ENCODE results near the gene GTF3C5. TPM values are rescaled to one million over a fixed set of nuclear protein-coding genes. Genes with fewer than 3 reads are reported as not detected.
"Not testable (repeated sequence)": the region's sequence is repeated elsewhere in the genome, so short reads cannot be mapped to it uniquely, and the experiment has no call there.

GTF3C5 gene
- total RNA-seq, 4 donors from 2014 or later = 32.6 to 54.2 (median 39.0) TPM

DNA sequence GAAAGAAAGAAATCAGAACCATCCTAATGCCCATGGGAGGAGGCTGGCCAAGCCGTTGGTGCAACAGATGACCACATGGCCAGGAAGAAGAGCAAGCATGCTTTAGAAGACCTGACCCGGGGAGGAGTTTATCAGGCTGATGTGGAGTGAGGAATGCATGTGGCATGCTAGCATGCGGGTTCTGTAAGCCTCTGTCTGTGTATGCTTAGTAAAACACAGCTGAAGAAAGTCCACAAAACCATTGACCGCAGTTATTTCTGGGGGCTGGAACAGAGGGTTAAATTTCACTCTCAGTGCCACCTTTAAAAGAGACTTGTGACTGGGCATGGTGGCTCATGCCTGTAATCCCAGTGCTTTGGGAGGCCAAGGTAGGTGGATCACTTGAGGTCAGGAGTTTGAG is 33.2 kb upstream of the GTF3C5 start:
- TF ChIP-seq, protein P1, sequence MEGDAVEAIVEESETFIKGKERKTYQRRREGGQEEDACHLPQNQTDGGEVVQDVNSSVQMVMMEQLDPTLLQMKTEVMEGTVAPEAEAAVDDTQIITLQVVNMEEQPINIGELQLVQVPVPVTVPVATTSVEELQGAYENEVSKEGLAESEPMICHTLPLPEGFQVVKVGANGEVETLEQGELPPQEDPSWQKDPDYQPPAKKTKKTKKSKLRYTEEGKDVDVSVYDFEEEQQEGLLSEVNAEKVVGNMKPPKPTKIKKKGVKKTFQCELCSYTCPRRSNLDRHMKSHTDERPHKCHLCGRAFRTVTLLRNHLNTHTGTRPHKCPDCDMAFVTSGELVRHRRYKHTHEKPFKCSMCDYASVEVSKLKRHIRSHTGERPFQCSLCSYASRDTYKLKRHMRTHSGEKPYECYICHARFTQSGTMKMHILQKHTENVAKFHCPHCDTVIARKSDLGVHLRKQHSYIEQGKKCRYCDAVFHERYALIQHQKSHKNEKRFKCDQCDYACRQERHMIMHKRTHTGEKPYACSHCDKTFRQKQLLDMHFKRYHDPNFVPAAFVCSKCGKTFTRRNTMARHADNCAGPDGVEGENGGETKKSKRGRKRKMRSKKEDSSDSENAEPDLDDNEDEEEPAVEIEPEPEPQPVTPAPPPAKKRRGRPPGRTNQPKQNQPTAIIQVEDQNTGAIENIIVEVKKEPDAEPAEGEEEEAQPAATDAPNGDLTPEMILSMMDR (IDR thresholded peaks at IDR 0.05) = no peak
- ATAC-seq (ENCODE audit: low FRiP score) = no peak
- DNase-seq (ENCODE audit: low spot score) = no peak

DNA sequence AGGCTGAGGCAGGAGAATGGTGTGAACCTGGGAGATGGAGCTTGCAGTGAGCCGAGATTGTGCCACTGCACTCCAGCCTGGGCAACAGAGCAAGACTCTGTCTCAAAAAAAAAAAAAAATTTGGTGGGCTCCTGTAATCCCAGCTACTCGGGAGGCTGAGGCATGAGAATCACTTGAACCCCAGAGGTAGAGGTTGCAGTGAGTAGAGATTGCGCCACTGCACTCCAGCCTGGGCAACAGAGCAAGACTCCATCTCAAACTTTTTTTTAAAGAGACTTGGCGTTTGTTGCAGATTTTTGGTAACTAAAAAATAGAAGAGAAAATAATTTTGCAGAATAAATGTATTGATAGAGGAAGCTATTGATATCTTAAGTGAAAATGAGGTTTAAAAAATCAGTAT is 32.6 kb upstream of the GTF3C5 start:
- DNase-seq (ENCODE audit: low spot score); ATAC-seq (ENCODE audit: low FRiP score): not testable (repeated sequence)

DNA sequence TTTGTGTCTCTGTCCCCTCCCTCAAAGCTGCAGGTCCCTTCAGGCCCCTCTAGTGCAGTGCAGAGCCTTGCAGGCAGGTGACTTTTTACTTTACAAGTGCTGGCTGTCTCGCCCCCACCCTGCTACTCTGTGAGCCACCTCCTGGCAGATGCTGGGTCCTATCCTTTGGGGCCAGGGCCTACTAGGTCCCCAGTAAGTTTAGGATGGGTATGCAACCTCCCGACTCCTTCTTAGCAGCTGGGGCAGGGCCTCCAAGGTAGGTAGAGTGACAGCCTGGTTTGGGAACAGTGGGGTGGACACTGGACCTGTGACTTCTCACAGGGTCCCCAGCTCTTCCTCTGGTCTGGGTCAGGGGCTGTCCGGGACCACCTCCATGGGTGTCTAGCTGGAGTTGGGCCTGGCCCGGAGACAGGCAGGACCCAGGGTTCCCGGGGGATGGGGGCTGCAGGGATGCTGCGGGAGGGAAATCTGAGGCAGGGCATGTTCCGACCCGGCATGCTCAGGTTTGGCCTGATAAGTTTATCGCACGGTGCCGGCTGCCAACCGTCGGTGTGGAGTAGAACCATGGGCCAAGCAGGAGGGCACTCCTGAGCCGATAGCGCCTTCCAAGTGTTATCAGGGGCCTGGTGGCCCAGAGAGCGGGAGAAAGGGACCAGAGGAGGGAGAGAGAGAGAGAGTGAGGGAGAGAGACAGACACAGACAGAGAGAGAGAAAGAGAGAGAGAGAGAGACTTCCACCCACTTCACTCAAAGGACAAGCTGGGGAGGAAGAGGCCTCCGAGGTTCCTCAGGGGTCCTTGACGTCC is 31.8 kb upstream of the GTF3C5 start:
- DNase-seq (ENCODE audit: low spot score) (no peak), ATAC-seq (ENCODE audit: low FRiP score) (no peak)
- TF ChIP-seq, protein P1 (IDR thresholded peaks at IDR 0.05) = no peak

DNA sequence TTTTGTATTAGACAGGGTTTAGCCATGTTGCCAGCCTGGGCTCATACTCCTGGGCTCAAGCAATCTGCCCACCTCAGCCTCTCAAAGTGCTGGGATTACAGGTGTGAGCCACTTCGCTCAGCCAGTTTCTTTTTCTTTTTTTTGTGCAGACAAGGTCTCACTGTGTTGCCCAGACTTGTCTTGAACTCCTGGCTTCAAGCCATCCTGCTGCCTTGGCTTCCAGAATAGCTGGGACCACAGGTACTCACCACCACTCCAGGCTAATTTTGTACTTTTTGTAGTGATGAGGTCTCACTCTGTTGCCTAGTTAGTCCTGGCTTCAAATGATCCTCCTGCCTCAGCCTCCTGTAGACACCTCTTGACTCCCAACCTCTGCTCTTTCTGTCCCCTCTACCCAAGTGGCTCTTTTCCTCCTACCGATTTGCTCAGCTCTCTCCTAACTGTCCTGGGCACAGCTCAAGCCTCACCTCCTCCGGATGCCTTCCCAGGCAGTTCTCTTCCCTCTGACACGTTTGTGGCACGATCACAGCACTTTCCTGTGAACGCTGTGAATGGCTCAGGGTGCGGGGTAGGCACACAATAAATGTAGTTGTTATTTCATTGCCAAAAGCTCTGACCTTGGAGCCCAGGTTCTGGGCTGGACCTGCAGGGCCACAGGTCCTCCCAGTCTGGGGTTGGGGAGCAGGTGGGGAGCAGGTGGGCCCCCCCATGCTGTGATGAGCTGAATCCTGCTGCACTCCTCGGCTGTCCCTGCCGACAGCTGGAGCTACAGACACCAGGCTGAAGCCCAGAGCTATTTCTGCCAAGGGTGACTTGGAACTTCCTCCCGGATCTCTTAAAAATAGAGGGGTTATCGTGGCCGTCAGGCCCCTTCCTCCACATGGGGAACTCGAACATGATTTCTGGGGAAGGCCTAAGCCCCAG is 28.4 kb upstream of the GTF3C5 start:
- TF ChIP-seq, protein P1 (IDR thresholded peaks at IDR 0.05) = no peak
- ATAC-seq (ENCODE audit: low FRiP score) (no peak), DNase-seq (ENCODE audit: low spot score) (no peak)

DNA sequence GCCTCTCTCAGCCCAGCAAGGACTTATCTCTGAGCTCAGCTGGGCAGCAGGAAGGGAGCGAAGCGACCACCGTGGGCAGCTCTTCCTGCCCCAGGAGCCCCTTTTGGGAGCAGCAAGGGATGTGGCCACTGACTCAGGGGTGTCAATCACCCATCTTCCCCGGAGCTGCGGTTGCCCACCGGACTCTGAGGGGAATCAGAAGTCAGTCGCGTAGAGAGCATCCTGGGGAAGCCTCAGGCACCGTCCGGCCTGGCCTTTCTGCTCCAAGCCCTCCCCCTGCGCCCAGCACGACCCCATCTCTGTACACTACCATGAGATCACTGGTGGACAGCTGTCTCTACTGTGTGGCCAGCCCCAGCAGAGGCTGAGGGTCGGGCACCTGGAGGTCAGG is 27.7 kb upstream of the GTF3C5 start:
- DNase-seq (ENCODE audit: low spot score) (no peak), ATAC-seq (ENCODE audit: low FRiP score) (no peak)

DNA sequence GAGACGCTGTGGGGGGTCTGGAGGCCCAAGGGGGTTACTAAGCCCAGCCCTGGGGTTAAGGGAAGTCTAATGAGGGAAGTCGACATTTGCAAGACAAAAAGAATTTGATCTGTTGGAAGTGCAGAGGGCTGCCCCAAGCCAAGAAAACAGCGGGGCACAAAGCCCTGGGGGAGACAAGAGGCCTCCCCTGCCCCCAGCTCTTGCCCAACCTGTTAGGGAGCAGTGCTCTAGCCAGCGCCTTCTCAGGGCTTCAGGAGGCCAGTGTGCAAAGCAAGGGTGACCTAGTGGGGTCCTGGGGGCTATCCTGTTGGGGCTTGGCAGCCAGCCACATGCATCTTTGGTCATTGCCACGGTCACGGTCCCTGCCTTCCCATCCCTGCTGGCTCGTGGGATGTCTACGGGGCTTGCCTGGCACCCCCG is 27.1 kb upstream of the GTF3C5 start:
- DNase-seq (ENCODE audit: low spot score) = no peak
- TF ChIP-seq, protein P1 (IDR thresholded peaks at IDR 0.05) = no peak
- ATAC-seq (ENCODE audit: low FRiP score) = no peak

More for the DNA sequence above, 27.7 kb upstream of the GTF3C5 start:
- TF ChIP-seq, protein P1 (IDR thresholded peaks at IDR 0.05) = no peak
